ENCODE measurements around the gene SERPINB6.

The SERPINB6 gene

DNA sequence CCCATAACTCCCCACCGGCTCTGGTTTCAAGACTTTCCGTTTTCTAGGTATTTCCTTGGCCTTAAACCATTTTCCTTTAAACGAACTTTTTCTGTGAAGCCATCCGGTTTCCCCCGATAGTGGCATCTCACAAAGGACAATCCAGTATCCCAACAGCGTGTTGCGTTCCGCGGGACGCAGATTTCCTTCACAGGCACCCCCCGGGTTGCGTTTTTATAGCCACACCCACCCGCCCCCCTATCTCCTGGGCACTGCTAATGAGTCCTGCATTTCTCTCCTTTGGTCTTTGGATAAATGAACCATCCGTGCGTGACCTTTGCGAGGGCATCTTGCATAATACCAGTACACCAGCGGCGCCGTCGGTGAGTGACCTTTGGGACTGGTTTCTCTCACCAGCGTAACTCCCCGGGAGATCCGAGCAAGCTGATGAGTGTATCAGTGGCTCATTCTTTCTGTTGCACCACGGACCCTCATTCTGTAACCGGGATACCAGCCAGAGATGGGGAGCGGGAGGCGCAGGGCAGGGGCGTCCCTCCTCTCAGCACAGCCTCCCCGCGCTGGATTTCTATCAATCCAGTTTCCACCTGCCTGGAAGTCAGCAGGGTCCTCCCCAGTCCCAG, 27.7 kb upstream of the SERPINB6 start:
- DNase-seq, result peak in 1 of 2 donors; percentile 29

DNA sequence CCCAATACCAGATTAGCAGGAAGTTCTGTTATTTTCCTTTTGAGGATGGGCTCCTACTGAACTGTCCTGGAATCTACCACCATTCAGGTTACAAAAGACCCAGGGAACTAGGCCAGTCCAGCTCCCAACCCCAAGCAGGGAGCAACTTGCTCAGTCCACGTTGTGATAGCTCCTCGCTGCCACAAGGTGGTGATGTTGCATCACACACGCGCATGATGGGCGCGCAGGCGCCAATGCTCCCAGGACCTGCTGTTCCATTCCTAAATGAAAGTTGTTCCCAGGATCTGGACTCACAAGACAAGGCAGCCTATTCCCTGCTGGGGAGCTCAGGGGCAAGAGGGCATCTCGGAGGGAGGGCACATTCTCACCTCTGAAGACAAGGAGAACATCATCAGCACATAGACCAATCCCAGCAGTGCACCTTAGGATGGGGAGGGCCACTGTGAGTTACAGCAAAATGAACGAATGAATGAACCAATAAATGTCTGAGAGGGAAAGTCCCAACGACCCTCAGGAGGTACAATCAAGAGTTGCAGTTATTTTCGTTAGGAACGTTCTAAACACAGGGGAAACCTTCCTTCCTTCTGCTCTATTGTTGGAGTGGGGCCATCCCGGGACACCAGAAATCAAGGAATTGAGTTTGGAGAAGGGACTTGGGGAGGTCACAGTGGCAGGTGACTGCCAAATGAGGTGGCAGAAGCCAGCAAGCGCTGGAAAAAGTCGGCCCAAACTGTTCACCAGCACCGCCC, 27.1 kb upstream of the SERPINB6 start:
- DNase-seq, result peak; percentile 37 to 43

DNA sequence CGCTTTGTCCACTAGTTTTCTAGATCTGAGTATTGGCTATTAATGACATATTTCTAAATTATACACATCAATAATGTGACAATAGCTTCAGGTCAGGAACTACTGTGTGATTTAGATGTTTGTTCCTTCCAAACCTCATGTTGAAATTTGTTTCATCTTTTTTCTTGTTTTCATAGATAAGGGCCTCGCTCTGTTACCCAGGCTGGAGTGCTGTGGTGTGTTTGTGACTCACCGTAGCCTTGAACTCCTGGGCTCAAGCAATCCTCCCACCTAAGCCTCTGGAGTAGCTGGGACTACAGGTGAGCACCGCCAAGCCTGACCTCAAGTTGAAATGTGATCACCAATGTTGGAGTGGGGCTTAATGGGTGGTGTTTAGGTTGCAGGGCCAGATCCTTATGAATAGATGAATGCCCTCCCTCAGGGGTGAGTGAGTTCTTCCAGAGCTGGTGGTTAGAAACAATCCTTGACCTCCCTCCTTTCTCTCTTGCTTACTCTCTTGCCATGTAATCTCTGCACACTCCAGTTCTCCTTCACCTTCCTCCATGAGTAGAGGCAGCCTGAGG, 22.5 kb upstream of the SERPINB6 start:
- DNase-seq, result no peak

DNA sequence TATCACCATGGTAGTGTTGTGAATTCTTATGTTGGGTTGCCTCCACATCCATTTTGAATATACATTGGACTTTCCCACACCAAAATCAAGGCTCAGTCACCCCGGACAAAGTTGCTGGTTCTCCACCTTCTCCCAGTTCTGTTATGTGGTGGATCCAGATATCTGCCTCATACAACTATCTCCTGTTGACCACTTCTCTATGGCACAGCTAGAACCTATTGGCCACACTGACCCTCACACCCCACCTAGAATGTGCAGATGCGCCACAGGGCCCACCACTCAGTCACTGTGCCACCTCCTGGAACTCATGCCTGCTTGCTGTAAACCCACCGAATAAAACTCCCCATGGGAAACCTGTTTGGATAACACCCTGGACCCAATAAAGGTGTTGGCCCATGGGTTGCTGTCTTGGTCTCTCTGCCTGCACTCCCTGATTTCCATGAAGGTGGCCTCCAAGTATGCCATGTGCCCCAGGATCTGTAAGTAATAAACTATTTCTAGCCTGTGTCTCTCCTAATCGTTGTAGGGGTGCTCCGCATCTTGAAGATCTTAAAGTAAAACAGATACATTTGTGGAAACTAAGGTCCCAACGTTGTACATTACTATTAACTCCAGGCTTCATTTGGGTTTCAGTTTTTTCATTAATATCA, 21.1 kb upstream of the SERPINB6 start:
- DNase-seq, result no peak

DNA sequence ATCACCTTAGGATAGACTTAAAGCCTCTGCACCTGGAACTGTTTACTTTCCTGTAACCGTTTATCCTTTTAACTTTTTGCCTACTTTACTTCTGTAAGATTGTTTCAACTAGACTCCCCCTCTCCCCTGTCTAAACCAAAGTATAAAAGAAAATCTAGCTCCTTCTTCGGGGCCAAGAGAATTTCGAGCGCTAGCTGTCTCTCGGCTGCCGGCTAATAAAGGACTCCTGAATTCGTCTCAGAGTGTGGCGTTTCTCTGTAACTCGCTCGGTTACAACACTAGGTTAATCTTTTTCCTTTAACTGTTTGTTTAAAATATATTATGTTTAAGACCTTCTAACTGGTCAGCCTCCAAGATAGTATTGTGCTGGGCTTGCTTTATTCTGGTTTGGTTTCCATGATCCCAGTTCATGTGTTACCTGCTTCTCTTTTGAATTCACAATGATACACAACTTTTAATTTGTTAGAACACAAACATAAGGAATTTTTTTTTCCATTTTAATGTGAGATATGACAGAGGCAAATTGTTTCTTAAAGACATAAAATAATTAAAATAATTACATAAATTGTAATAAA, 19.7 kb upstream of the SERPINB6 start:
- DNase-seq, result no peak

DNA sequence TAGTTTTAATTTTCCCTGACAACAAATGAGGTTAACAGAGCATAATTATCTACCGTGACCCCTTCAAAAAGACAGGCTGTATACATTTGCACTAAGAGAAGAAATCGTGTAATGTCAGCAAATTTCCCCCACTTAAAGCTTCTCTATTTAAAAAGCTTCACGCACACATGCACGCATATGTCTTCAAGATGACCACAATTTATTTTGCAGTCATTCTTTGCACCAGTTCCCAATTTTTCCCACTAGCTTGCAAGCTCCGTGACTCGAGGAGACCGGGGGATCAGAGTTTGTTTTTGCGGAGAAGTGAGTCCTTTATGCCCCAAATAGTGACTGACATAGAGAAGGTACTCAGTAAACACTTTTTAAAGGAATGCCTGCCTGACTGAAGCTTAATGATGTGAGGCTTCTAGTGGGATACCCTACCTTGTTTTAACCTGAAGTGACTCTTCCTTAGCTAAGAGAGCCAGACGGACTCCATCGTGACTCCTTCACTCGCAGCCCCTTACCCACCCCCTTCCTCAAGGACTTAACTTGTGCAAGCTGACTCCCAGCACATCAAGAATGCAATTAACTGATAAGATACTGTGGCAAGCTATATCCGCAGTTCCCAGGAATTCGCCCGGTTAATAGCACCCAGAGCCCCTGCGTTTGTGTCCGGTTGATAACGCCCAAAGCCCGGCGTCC, 19.0 kb upstream of the SERPINB6 start:
- DNase-seq, result peak; percentile 18 to 33

DNA sequence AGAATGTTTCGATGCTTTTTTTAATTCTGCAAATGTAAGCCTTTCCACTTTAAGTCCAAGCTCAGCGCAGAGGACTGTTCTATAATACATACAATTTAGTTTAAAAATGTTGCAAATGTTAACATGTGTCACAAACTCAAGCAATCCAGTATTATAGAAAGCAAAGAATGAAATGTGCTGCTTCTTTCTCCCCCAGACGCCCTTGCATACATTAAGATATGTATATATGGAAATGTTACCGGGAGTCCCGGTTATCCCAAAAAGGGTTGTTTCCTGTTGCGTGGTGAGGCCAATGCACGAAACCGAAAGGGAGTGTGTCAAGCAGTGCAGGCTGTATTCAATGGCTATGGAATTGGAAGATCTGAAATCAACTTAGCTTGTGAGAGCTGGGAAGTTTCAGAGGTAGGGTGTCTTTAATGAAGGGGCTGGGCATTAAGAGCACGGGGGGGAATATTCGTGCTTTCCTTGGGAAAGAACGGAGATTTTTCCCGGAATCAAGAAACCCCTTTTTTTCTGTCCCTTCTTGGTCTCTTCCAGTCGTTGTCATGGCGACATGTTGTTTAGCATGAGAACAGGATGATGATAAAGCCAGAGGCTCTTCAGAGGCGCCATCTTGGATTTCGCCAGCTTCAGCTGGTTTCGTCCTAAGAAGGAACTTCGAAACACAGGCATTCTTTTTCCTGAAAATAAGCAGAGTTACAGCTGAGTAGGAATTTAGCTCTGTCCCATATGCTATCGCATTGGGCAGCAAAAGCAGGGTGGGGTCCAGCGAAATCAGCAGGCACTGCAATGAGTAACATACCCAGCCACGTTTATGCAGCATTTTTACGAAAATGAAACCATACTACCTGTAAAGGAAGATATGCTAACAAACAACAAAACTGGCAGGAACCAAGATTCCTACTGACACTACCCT, 18.2 kb upstream of the SERPINB6 start:
- DNase-seq, result peak; percentile 65 to 74

DNA sequence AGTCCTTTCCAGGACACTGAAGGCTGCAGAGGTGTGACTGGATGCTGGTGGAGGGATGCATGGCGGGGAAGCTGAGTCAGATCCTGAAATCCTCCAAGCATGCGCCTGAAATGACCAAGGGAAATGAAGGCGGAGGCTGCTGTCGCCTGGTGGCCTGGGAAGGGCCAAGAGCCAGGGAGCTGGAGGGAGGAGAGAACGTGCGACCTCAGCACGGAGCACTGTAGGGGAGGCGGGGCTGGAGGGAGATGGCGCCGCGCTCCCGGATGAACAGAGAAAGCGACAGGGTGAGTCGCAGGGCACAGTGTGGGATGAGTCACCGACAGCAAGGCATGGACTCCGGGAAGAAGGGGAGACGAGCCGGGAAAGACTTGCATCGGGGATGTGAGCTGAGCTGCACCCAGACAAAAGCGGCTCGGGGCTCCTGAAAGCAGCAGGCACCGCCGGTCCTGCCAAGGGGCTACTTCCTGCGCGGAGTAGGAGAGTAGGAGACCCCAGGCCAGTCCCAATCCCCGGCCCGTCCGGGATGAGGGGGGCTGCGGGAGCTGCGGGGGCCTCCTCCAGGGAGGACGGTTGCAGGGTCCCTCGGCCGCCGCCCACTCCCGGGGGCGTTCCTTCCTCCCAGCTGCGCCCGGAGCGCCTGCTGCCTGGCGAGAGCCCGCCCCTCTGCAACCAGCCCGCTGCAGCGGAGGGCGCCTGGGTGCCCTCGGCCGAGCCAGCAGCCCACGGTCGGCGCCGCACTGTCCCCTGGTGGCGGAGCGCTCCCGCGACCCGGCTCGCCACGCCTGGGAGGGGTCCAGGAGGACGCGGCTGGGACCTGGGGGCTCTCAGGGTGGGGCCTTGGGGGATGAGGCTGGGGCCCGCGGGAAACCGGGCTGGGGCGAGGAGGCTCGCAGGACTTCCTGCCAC, 17.3 kb upstream of the SERPINB6 start:
- DNase-seq, result peak; percentile 80 to 81

DNA sequence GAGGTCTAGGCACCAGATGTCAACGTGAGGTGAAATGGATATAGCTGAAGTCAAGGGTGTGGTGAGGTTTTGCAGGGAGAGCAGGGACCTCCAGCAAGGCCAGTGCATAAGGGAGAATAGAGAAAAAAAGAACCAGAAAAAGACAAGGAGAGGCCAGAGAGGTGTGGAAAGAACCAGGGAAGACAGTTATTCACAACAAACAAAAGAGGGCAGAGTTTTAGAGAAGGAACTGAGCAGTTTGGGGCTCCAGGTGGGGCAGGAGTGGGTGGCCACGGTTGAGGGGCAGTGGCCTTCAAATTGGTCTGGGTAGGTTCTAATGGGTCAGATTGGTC, 16.7 kb upstream of the SERPINB6 start:
- no peak for DNase-seq

DNA sequence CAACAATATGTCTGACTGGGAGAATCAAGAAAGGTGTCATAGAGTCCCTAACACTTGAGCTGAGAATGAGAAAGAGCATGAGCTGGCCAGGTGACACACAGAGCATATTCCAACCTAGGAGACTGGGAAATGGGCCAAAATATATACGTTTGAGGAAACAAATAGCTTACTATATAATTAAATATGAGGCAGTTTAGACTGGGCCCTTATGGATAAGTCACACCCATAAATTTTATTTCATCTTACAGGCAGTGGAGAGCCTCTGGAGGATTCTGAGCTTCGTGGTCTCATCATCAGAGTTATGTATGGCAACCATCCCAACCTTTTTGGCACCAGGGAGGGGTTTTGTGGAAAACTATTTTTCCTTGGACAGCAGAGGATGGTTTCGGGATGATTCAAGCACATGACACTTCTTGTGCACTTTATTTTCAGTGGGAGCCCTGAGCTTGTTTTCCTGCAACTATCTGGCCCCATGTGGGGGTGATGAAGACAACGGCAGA, 15.4 kb upstream of the SERPINB6 start:
- no peak for DNase-seq

DNA sequence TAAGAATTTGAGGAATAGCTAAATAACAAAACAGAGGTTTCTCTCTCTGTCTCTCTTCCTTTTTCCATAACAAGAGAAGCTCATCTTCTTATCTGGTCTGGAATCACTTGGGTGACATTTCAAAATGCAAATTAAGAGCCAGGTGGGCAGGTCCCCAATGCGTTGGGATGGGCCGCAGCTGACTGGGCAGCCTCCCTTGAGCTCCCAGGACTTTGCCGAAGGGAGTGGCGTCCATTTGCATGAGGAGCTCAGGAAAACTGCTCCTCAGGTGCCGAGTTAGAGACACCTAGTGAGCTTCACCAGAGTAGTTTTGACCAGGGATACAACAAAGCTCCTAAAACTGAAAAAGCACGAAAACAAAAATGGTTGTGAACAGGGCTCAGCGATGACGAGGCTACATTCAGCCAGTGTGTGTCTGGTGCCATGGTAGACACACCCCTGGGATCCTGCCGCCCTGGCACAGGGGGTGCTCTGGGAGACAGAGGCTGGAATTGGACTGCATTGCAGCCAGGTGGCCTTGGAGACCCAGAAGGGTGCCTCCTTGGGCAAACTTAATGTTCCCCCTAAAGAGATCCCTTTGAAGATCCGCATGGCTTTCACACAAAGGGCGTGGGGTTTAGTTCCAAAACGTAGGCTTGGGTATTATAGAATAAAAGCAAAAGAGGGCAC, 13.5 kb upstream of the SERPINB6 start:
- no peak for DNase-seq

DNA sequence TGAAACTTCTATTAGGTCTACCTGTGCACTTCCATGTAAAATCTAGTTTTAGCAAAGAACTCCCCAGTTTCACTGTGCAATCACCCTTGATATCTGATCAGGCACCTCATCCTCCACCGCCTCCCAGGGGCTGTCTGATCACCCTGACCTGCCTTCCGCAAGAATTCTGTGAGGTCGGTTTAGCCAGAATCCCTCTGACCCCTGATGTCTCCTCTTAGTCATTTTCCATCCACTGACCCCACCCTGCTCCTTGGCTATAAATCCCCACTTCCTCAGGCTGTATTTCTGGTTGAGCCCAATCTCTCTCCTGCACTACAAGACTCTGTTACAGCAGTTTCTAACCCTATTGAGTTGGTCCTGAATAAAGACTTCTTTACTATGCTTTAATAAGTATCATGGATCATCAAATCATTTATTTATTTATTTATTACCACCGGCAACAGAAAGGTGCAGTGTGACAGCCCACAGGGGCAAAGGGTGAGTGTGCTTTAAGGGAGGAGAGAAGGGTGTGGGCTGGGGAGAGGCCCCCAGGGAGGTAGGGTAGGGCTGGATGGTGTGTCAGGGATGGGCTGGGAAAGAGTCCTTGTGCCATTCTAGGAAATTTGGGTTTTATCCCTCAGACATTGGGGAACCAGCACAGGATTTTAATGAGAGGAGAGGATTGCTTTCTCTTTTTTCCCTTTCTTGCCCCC, 11.2 kb upstream of the SERPINB6 start:
- DNase-seq, result no peak

DNA sequence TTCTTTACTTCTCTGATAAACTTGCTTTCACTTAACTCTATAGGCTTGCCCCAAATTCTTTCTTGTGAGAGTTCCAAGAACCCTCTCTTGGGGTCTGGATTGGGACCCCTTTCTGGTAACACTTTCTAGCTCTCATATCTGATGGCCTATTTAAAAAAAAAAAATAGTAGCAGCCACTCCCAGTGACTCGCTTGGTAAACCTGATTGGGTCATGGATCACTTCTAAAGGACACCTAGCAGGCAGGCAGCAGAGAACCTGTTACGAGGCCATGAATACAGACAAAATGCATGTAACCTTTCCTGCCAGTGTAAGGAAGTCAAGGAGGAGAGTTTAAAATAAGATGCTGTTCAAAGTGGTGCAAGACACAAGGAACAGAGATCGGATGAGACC, 9.1 kb upstream of the SERPINB6 start:
- no peak for DNase-seq

DNA sequence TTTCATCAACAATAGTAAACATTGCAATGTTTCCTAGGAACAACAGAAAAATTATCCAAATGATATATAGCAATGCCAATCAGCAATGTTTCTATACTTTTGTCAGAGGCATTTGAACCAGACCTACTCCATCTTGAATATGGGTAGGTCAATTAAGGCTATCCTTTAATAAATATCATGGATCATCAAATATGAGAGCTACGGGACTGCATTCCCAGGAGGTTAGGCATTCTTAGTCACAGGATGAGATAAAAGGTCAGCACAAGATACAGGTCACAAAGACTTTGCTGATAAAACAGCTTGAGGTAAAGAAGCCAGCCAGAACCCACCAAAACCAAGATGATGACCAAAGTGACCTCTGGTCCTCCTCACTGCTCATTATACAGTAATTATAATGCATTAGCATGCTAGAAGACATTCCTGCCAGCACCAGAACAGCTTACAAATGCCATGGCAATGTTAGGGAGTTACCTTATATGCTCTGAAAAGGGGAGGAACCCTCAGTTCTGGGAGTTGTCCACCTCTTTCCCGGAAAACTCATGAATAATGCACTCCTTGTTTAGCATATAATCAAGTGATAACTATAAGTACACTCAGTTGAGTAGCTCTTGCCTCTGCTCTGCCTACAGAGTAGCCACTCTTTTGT, 8.6 kb upstream of the SERPINB6 start:
- DNase-seq, result no peak

DNA sequence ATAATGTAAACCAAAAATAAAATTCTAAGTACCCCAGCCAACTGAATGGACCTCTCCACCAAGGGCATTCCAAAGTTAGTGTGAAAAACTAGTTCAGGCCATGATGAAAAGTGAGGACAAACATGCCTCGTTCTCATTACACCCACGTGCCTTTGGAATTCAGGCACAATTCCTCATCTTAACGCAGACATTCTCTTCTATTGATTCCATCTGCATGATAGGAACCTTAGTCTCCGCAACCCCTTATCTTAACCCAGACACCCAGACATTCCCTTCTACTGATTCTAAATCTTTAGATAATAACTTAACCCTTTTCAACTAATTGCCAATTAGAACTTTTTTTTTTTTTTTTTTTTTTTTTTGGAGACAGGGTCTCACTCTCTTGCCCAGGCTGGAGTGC, 7.6 kb upstream of the SERPINB6 start:
- no peak for DNase-seq

DNA sequence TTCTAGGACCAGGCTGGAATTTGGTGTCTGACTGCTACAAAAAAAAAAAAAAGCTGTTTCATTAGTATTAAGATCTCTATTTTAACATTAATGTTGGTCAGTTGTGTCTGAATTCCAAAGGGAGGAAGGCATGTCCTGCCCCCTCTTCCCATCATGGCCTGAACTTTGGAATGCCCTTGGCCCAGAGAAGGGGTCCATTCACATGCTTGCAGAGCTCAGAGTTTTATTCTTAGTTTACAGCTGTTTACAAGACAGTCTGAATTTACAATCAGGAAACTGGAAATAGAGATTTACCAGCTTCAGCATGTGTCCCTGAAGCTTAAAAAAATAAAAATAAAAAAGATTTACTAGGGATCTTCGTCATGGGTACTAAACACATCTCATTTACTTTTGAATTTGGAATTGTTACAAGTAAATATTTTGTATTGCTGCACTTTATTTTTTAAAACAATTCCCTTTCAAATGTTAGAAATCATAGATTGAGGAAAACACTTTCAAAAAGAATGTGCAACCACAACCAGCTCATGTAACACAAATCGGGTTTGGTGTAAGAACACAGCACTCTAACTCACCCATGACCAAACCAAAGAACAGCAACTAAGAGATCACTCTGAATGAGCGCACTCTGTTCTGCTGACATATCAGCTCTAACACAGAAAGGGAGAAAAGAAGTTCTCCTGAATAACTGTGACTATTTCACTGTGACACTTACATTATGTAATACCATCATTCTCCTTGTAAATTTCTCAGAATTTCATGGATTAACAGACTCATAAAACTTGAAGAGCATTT, 6.6 kb upstream of the SERPINB6 start:
- DNase-seq, result no peak

DNA sequence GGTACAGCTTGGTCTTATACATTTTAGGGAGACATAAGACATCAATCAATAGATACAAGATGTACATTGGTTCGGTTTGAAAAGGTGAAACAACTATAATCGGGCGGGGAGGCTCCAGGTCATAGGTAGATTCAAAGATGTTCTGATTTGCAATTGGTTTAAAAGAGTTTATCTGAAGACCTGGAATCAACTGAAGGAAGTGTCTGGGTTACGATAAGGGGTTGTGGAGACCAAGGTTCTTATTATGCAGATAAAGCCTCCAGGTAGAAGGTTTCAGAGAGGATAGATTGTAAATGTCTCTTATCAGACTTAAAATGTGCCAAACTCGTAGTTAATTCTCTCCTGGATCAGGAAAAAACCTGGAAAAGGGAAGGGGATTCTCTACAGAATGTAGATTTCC, 5.9 kb upstream of the SERPINB6 start:
- no peak for DNase-seq

DNA sequence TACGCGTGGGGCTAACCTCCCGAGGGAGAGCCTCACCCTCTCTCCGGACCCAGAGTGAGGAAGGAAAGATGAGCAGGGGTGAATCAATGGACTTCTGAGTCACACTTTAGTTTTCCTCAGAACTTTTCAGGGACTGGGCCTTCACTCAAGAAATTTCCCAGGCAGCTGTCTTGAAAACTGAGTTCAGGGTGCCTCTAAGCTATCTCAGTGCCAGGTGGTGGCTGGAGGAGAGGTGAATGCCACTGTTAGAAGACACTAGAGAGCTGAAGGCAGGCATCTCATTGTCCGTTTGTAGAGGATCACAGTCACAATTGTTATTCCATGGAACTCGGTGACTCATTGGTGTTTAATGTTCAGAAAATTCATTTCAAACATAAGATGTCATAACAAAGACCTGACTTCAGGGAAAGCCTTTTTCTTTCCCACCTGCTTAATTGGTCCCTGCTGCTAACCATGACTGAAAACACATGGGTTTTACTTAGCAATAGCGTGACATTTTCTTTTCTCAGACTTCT, 5.3 kb upstream of the SERPINB6 start:
- DNase-seq, result no peak
